ENCODE data around the gene ABCF2. TPM values are rescaled to one million over a fixed set of nuclear protein-coding genes. Genes with fewer than 3 reads are reported as not detected.

ABCF2 gene
- total and polyA plus RNA-seq, 2 of the 13 experiments (the other 11 are each of a cell fraction or from before 2014, with no cell fraction given), result 16.3 to 42.5 TPM

DNA sequence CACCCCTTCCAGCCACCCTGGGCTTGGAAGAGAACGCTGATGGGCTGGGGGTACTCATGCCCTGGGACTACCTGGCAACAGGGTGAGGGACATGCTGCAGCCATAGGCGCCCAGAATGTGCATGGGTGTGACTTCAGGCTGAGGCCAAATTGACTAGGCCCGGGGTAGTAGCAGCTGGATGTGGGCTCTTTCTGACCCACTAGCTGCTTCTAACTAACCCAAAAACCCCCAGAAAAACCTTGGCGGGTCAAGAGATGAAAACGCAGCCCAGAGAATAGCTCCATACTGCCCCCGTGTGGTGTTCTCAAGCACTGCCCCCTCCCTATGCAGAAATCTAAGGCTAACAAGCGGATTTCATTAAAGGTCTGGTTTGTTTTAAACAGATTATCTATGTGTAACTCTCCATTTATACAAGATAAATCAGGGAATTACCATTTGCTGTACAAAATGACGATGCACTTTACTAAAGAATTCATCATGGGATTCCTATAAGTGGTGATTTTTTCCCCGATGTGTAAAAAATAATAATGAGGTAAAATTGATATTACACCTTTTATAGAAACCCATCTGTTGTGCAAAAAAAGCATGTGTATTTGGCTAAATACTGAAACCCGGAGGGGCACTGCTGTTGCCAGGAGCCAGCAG lies 17.3 kb upstream of the ABCF2 start:
- H3K27ac ChIP-seq (ENCODE audit: extremely low read length, insufficient read depth, low read length), result no peak overlapping the region
- ATAC-seq (no peak), FAIRE-seq (peak; percentile 72), DNase-seq (ENCODE audit: low spot score) (no peak)
- in situ Hi-C loops (cut with HindIII; ENCODE audit: extremely low pct_ligation_motif_present, low pct_unique_long_range_greater_than_20kb), result no loop called here
- POLR2A ChIA-PET, result interaction anchor here (1.9 kb wide), 1 partner anchor 12 kb away, joined by 8 read pairs; the partner anchor contains the start of gene CHPF2
- peak overlapping the region in 1 of 3 experiments; percentile 66; a peak in 1 of 6 replicates for H3K4me3 ChIP-seq (replicated peaks in 1 of 3; ENCODE audit: insufficient read depth in 1 of 3, low read depth in 2 of 3, low read length in 3 of 3)
- peak overlapping the region; percentile 76; the same call in 1 of the 2 replicates for H3K4me2 ChIP-seq (ENCODE audit: low read depth, low read length)
- H3K4me1 ChIP-seq (ENCODE audit: insufficient read depth, low read length), result peaks cover 68% of the 10 kb centered on the region
- H3K9me3 ChIP-seq (ENCODE audit: low read length), result no peaks in the 10 kb centered on the region
- WGBS (ENCODE audit: low lambda C conversion rate), result 30% methylated on average over 10 of the region's 10 CpGs
- CTCF ChIA-PET (ENCODE audit: low intra/inter-chr PET ratio, low total read pairs), result interaction anchor here (1.3 to 2.6 kb wide), 3 partner anchors 53 to 107 kb away, joined by 5 to 18 read pairs (median 6); no protein-coding TSS in a partner anchor
- no peaks in the 10 kb centered on the region for H3K36me3 ChIP-seq (replicated peaks in 1 of 2; ENCODE audit: control insufficient read depth in 1 of 2, insufficient read depth in 2 of 2, low read length in 2 of 2)
- no peaks in the 10 kb centered on the region for H3K79me2 ChIP-seq (ENCODE audit: insufficient read depth, low read length)
- no TSS peak for BruUV-seq (replicated peaks)
- H3K9ac ChIP-seq (ENCODE audit: insufficient read depth, low read depth, low read length), result no peak overlapping the region
- intact Hi-C loops (cut with micrococcal nuclease; ENCODE audit: unreplicated experiment), result loop anchor here (2.0 to 10.0 kb wide), 2 partner anchors 54 to 160 kb away; partner anchors contain the start of genes AGAP3, FASTK and TMUB1
- H3K27me3 ChIP-seq (ENCODE audit: control insufficient read depth in 1 of 2, insufficient read depth in 2 of 2, low read length in 2 of 2), result peaks cover 7 to 40% of the 10 kb centered on the region in 2 experiments; a peak in 3 of 5 replicates
- H2AFZ ChIP-seq (ENCODE audit: low read length), result no peak overlapping the region
- TF ChIP-seq, protein P1, sequence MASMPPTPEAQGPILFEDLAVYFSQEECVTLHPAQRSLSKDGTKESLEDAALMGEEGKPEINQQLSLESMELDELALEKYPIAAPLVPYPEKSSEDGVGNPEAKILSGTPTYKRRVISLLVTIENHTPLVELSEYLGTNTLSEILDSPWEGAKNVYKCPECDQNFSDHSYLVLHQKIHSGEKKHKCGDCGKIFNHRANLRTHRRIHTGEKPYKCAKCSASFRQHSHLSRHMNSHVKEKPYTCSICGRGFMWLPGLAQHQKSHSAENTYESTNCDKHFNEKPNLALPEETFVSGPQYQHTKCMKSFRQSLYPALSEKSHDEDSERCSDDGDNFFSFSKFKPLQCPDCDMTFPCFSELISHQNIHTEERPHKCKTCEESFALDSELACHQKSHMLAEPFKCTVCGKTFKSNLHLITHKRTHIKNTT (CRISPR knock-in tag; IDR thresholded peaks at IDR 0.05), result no peak
- no peak for TF ChIP-seq SMARCE1 (IDR thresholded peaks at IDR 0.05; ENCODE audit: borderline replicate concordance)
- TF ChIP-seq, protein P2, sequence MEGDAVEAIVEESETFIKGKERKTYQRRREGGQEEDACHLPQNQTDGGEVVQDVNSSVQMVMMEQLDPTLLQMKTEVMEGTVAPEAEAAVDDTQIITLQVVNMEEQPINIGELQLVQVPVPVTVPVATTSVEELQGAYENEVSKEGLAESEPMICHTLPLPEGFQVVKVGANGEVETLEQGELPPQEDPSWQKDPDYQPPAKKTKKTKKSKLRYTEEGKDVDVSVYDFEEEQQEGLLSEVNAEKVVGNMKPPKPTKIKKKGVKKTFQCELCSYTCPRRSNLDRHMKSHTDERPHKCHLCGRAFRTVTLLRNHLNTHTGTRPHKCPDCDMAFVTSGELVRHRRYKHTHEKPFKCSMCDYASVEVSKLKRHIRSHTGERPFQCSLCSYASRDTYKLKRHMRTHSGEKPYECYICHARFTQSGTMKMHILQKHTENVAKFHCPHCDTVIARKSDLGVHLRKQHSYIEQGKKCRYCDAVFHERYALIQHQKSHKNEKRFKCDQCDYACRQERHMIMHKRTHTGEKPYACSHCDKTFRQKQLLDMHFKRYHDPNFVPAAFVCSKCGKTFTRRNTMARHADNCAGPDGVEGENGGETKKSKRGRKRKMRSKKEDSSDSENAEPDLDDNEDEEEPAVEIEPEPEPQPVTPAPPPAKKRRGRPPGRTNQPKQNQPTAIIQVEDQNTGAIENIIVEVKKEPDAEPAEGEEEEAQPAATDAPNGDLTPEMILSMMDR (CRISPR knock-in tag; IDR thresholded peaks at IDR 0.05), result peak; percentile 66
- peak; percentile 35 for TF ChIP-seq STAG1 (CRISPR knock-in tag; IDR thresholded peaks at IDR 0.05)
- 0 out of 2 replicates have a peak, but pooled peaks have one; percentile 29 for TF ChIP-seq SMC3 (IDR thresholded peaks at IDR 0.05; ENCODE audit: low read length)
- H4K20me1 ChIP-seq (ENCODE audit: insufficient read depth, low read length), result no peaks in the 10 kb centered on the region; the same call in 1 of the 2 replicates
